HG02970 (cell line): Measurements from ENCODE around the gene JMJD6.
"Not testable (repeated sequence)": the region's sequence is repeated elsewhere in the genome, so short reads cannot be mapped to it uniquely, and the experiment has no call there.

Source experiments
- ATAC-seq: cut with Tn5 transposase; IDR thresholded peaks from one replicate; pipeline ENCODE4 v1.9.1; 2021; ENCODE audit warnings: mild to moderate bottlenecking, moderate library complexity, moderate number of reproducible peaks; ENCODE audit not compliant: unreplicated experiment, low FRiP score

JMJD6 gene

GRCh38 chr17:76737082-76737675 lies 10.8 kb upstream of the JMJD6 start, which contains the start of gene SRSF2:
TSS of gene SRSF2 (minus strand) at chr17:76737331. CDS start at chr17:76737160, 171 bp downstream.
- ATAC-seq: peak; percentile 76

- ATAC-seq: peak; percentile 6
Observed at GRCh38 chr17:76736349-76737081, 10.1 kb upstream of the JMJD6 start.

GRCh38 chr17:76735586-76736348 lies 9.4 kb upstream of the JMJD6 start:
- no peak for ATAC-seq

- ATAC-seq: no peak
Observed at GRCh38 chr17:76735006-76735405, 8.6 kb upstream of the JMJD6 start.

- no peak for ATAC-seq
Observed at GRCh38 chr17:76734080-76734840, 7.9 kb upstream of the JMJD6 start.

- no peak for ATAC-seq
Observed at GRCh38 chr17:76733618-76733957, 7.2 kb upstream of the JMJD6 start.

GRCh38 chr17:76732734-76733617 lies 6.6 kb upstream of the JMJD6 start:
- ATAC-seq: no peak

- not testable (repeated sequence) for ATAC-seq
Observed at GRCh38 chr17:76731800-76732733, 5.7 kb upstream of the JMJD6 start.

GRCh38 chr17:76727745-76728456 lies 1.5 kb upstream of the JMJD6 start:
- ATAC-seq: no peak

GRCh38 chr17:76726776-76727718 lies 641 bp upstream of the JMJD6 start, which contains the start of gene METTL23:
TSS of gene METTL23 (plus strand) at chr17:76726839. CDS start at chr17:76729711, 2,872 bp downstream.
- ATAC-seq: peak; percentile 45

GRCh38 chr17:76725580-76726230 lies 701 bp downstream of the JMJD6 start:
- ATAC-seq: peak; percentile 6

GRCh38 chr17:76723812-76724211 lies 2.6 kb downstream of the JMJD6 start:
- no peak for ATAC-seq

GRCh38 chr17:76722977-76723376 lies 3.4 kb downstream of the JMJD6 start:
- not testable (repeated sequence) for ATAC-seq

- ATAC-seq: no peak
Observed at GRCh38 chr17:76722279-76722678, 4.1 kb downstream of the JMJD6 start.

GRCh38 chr17:76721463-76721862 lies 4.9 kb downstream of the JMJD6 start:
- no peak for ATAC-seq

- no peak for ATAC-seq
Observed at GRCh38 chr17:76720941-76721340, 5.5 kb downstream of the JMJD6 start.
